Measurements from ENCODE around the gene DSCAM.

DSCAM gene

GRCh38 chr21:40839521-40839920 is 7.4 kb downstream of the DSCAM start:
- H3K27ac ChIP-seq = no peak overlapping the region
- no peak for TF ChIP-seq CTCF (conservative IDR thresholded peaks at IDR 0.05)

- TF ChIP-seq CTCF (conservative IDR thresholded peaks at IDR 0.05) = no peak
- no peak overlapping the region for H3K27ac ChIP-seq
These were observed 9.5 kb downstream of the DSCAM start for GRCh38 chr21:40837456-40837855.

- TF ChIP-seq CTCF (conservative IDR thresholded peaks at IDR 0.05) = no peak
- H3K27ac ChIP-seq = no peak overlapping the region
These were observed 11.7 kb downstream of the DSCAM start for GRCh38 chr21:40835184-40835694.

GRCh38 chr21:40833184-40833583 is 13.8 kb downstream of the DSCAM start:
- no peak for TF ChIP-seq CTCF (conservative IDR thresholded peaks at IDR 0.05)
- H3K27ac ChIP-seq = no peak overlapping the region

GRCh38 chr21:40832316-40832715 is 14.6 kb downstream of the DSCAM start:
- H3K27ac ChIP-seq = no peak overlapping the region
- no peak for TF ChIP-seq CTCF (conservative IDR thresholded peaks at IDR 0.05)

GRCh38 chr21:40830836-40831235 is 16.1 kb downstream of the DSCAM start:
- no peak overlapping the region for H3K27ac ChIP-seq
- no peak for TF ChIP-seq CTCF (conservative IDR thresholded peaks at IDR 0.05)

- no peak overlapping the region for H3K27ac ChIP-seq
- no peak for TF ChIP-seq CTCF (conservative IDR thresholded peaks at IDR 0.05)
These were observed 17.2 kb downstream of the DSCAM start for GRCh38 chr21:40829791-40830190.

Measured in VCaP (cell line).